GM19468 (cell line): ENCODE measurements around the gene UBL4A.

Experiments
- ATAC-seq: cut with Tn5 transposase; IDR thresholded peaks from one replicate; pipeline ENCODE4 v1.9.1; 2021; ENCODE audit warnings: mild to moderate bottlenecking, moderate library complexity, moderate number of reproducible peaks; ENCODE audit not compliant: unreplicated experiment; ENCODE audit errors: extremely low read depth

The UBL4A gene

DNA sequence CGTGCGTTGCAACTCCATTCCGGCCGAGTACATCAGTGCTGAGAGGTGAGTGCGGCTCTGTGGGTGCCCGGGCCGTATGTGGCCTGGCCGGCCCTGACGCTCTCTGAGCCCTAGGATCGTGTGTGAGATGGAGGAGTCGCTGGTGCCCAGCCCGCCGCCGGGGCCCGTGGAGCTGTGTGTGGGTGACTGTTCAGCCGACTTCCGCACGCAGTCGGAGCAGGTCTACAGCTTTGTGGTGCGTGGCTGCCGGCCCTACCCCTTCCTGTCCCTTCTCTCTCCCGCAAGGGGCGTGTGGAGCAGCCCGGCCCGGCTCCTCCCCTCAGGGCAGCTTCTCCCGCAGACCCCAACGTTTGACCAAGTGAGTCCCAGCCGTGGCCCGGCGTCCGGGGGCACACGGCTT is 20.4 kb downstream of the UBL4A start:
- ATAC-seq: no peak

DNA sequence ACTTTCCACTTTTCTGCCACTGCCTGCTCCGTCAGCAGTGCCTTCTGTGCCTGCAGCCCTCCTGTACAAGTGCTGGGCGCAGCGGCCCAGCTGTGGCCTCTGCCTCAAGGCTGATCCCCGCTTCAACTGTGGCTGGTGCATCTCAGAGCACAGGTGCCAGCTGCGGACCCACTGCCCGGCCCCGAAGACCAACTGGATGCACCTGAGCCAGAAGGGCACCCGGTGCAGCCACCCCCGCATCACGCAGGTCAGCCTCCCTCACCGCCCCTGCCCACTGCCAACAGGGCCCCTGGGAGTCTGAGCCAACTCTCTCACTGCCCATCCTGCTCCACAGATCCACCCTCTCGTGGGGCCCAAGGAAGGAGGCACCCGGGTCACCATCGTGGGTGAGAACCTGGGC is 20.8 kb downstream of the UBL4A start:
- no peak for ATAC-seq

DNA sequence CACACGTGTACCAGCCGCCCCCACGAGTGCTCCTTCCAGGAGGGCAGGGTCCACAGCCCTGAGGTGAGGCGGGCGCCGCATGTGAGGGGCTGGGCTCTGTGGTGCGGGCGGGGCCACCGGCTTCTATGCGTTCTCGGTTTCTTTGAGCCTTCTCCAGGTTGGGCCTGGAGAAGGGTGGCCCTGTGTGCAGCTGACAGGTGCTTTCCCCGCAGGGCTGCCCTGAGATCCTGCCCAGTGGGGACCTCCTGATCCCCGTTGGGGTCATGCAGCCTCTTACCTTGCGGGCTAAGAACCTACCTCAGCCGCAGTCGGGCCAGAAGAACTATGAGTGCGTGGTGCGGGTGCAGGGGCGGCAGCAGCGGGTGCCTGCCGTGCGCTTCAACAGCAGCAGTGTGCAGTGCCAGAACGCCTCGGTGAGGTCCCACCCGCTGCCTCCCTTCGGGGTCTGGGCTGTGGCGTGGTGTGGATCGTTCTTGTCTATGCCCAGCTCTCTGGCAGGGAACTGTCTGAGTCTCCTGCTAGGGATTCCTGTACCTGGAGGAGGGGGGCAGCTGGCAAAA is 21.5 kb downstream of the UBL4A start:
- no peak for ATAC-seq

DNA sequence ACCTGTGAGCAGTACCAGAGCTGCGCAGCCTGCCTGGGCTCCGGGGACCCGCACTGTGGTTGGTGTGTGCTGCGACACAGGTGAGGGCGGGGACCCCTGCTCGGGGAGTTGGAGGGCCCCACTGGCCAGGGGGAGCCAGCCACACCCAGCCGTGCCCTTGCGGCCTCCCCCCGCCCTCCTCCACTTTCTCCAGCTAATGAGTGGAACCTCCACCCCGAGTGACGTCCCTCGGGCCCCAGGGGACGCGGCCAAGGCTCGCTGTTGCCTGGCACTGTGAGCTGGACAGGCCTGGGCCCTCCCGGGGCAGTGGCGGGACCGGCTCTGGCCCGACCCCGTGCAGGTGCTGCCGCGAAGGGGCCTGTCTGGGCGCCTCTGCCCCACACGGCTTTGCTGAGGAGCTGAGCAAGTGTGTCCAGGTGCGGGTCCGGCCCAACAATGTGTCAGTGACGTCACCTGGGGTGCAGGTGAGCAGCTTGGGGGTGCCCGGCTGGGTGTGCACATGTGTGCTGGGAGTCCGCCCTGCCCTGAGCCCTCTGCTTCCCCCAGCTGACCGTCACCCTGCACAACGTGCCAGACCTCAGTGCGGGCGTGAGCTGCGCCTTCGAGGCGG is 22.7 kb downstream of the UBL4A start:
- no peak for ATAC-seq

DNA sequence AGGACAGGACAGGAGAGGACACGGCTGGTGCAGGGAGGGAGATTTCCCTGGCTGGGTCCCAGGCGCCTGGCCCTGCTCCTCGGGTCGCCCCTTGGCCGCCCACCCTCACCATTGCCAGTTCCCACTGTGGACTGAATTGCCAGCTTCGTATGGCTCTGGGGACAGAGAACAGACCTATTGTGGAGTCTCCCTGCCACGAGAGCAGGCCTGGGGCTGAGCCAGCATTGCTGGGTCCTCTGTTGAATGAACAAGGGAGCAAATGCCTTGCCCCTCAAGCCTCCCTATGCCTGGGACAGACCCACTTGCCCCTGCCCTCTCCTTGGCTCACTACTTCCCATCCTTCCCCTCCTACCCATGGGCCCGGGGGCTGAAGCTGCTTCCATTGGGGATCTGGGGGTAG is 24.0 kb downstream of the UBL4A start:
- ATAC-seq: no peak

DNA sequence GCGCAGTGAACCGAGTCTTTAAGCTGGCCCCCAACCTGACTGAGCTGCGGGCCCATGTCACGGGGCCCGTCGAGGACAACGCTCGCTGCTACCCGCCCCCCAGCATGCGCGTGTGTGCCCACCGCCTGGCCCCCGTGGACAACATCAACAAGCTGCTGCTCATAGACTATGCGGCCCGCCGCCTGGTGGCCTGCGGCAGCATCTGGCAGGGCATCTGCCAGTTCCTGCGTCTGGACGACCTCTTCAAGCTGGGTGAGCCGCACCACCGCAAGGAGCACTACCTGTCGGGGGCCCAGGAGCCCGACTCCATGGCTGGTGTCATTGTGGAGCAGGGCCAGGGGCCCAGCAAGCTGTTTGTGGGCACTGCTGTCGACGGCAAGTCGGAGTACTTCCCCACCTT is 26.1 kb downstream of the UBL4A start:
- no peak for ATAC-seq

DNA sequence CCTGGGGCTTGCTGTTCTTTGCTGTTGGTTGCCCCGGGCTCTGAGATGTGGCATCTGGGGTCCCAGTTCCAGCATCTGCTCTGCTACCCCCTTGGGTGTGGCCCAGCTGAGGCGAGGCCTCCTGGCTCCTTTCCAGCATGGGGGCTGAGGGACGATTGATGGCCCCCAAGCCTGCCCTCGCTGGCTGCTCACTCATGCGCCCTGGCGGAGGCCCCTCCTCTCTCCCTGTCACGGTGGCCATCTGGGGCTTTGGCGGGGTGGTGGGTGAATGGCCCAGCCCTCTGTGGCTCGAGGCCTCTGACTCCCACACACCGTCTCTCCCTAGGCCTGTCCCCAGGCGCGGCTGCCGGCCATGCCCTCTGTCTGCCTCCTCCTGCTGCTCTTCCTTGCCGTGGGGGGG is 26.6 kb downstream of the UBL4A start:
- ATAC-seq: no peak

DNA sequence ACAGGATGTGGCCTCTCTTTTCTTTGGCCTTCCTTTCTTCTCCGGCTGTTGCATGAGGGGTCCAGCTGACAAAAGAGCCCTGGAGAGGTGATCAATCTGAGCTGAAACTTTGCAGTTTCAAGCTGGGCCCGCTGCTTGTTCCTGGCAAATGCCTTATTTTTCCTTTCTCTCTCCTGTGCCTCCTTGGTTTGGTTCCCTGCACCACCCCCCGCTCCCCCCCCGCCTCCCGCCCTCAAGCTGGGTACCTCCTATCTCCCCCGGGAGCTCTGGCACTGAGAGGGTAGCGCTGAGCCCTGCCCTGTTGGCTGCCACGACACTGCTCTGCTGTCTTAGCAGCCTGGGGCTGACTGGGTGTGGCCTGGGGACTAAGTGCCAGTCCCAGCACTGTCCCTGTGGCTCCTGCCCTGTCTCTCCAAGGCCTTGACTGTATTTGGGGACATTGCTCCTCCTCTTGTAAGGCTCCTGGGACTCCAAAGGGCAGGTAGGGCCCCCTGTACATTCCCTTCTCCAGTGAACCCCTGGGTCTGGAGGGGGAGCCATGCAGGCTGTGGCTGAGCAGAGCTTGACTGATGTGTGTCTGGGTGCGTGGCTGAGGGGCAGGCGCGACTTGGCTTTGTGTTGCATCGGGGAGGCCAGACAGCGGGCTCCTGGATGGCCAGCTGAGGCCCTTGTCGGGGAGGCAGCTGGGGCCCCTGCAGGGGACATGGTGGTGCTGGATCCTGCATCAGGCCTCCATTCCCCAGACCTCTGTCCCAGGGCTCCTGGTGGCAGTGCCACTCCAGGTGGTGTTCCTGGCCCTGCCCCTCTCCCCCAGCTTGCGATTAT is 27.2 kb downstream of the UBL4A start:
- no peak for ATAC-seq

DNA sequence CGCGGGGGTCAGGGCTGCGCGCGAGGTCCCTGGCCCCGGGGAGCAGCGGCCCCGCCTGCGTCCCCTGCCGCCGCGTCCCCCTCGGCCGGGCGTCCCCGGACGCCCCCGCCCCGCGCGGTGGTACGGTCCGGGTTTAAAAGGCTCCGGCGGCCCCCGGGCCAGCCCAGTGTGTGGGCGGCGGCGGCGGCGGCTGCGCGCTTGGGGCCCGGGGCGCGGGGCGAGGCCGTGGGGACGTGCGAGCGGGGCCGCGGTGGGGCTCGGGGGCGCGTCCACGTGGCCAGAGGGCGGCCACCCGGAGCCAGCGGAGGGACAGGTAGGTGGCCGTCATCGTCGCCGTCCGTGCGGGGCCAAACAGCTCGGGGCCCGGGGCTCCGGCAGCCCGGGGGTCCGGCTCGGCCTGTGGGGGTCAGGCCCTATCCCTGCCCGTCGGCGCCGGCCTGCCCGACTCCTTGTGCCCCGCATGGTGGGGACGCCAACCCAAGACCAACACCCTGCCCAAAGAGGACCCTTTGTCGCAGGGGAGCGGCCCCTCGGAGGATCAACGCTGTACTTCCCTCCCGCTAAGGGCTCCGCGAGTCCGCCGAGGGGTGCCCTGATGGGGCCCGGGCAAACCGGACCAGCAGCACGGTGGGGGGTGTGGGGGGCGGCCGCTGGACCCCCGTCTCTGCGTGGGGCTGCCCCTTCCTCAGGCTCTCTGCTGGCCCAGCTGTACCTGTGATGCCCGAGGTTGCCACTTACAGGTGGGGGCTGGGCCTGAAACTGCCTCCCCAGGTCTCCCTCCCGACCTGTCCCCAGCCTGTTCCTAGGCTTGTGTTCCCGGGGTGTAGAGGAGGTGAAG is 28.1 kb downstream of the UBL4A start, which contains the start of gene PLXNA3:
Gene PLXNA3 (plus strand): TSS at position 166 of the 838 bp plus-strand sequence. CDS start 1,903 bp downstream, outside the sequence.
- ATAC-seq: no peak

DNA sequence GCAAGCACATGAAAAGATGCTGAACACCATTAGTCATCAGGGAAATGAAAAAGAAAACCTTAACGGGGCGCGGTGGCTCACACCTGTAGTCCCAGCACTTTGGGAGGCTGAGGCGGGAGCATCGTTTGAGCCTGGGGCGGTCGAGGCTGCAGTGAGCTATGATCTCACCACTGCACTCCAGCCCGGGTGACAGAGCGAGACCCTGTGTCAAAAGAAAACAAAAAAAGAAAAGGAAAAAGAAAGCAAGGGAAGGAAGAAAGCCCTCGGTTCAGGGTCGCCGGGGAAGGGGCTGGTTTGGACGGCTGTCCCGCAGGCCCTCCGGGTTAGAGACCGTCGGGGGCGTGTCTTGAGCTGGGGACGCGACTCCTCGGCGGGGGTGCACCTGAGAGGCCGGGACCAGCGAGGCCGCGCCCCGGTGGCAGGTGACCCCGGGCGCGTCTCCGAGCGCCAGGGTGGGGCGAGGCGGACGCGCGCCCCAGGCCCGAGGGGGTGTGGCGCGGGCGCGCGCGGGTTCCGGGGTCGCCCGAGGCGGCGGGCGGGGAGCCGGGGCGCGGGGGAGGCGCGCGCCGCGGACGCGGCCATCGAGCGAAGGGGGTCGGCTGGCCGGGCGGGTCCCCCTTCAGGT is 28.8 kb downstream of the UBL4A start:
- no peak for ATAC-seq

DNA sequence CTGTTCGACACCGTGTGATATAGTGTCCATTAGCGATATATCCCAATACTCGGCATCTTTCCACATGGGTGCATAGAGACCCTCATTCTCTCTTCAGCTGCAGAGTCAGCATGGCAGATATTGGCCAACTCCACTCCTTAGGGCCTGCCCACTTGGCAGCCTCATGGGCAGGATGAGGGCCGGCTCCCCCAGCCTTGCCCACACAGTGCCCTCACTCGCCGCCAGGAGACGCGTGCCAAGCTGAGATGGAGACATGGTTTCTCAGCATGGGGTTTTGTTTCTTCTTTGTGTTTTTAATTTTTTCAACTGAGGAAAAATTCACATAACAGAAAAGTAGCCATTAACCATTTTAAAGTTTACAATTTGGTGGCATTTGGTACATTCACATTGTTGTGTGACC is 33.6 kb downstream of the UBL4A start:
- no peak for ATAC-seq

DNA sequence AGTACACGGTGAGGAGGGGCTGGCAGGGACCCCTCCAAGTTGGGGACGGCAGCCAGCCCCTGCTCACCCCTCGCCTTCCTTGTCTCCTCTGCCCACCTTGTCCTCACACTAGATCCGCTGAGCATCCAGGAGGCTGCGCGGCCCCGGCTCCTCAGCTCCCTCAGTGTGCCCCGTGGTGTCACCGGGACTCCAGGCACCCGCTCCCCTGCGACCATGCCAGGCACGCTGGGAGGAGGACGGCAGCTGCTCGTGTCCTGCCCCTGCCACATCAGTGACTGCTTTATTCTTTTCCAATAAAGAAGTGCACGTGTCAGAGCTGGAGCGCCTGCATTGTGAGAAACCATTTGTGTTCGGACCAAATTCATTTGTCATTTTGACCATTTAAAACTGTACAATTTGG is 36.1 kb downstream of the UBL4A start:
- ATAC-seq: no peak

DNA sequence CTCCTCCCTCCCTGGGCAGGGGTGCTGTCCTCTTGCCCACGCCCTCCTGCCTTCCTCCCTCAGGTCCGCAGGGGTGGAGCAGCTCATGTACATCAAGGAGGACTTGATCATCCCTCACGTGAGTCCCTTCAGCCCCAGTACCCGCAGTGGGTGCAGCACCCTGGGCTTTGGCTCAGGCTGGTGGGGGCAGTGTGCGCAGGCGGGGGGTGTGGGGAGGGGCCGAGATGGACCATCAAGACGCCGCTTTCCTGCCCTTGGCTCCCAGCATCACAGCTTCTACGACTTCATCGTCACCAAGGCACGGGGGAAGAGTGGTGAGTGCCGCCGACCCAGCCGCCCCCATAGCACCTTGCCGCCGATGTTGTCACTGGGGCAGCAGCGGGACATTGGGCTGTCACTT is 36.8 kb downstream of the UBL4A start:
- ATAC-seq: no peak

DNA sequence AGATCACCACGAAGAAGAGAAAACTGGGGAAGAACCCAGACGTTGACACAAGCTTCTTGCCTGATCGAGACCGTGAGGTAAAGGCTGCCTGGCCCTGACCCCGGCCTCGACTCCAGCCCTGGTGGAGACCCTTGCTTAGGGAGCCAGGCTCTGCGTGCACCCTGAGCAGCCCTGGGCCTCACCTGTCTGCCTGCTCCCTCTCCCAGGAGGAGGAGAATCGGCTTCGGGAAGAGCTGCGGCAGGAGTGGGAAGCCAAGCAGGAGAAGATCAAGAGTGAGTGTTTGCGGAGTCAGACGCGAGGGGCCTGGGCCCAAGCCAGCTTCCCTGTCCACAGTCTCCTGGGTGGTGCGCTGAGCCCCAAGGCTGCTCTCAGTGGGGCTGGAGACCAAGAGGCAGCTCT is 37.9 kb downstream of the UBL4A start:
- ATAC-seq: no peak

DNA sequence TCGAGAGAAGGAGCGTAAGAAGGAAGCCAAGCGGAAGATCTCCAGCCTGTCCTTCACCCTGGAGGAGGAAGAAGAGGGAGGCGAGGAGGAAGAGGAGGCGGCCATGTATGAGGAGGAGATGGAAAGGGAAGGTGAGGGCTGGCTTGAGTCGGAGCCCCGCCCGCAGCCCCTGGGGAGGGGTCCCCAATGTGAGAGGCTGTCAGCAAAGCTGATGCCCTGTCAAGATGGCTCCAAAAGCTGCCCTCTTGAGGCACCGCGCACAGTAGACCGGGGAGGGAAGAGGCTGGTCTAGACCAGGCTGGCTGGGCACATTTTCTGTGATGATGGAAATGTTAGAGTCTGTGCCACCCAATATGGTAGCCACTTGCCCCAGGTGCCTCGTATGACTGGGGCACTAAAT is 40.0 kb downstream of the UBL4A start:
- no peak for ATAC-seq

DNA sequence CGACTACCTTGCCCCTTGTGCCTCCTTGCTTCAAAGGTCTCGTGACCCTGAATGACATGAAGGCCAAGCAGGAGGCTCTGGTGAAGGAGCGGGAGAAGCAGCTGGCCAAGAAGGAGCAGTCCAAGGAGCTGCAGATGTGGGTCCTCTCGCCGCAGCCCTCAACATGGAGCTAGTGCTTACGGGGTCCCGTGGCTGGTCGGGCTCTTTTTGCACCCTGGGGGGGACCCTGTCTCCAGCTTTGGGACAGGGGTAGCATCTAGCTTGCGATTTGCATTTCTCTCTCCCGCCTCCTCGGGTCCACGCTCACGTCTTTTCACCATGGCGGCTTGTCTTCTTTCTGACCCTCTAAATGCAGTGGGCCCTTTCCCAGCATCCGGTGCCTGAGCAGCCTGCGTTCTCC is 40.6 kb downstream of the UBL4A start:
- ATAC-seq: no peak

DNA sequence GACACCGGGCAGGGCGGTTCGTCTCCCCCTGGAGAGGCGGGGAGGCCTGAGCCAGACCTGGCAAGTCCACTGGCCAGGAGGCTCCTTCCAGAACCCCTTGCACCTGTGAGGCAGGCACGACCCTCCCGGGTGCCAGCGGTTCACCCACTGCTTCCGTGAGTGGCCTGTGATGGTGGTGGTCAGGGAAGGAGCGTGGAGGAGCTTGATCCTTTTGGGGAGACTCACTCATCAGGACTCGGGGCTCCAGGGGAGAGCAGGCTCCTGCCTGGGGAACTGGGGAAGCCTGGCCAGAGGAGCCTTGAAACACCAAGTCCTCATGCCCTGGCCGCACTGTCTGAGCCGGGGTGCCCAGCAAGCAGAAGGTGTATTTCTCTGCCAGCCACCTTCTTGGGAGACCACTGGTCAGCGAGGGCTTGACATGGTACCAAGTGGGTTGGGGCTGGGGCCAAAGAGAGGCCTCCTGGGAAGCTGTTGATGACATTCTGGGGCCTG is 41.6 kb downstream of the UBL4A start:
- ATAC-seq: no peak

DNA sequence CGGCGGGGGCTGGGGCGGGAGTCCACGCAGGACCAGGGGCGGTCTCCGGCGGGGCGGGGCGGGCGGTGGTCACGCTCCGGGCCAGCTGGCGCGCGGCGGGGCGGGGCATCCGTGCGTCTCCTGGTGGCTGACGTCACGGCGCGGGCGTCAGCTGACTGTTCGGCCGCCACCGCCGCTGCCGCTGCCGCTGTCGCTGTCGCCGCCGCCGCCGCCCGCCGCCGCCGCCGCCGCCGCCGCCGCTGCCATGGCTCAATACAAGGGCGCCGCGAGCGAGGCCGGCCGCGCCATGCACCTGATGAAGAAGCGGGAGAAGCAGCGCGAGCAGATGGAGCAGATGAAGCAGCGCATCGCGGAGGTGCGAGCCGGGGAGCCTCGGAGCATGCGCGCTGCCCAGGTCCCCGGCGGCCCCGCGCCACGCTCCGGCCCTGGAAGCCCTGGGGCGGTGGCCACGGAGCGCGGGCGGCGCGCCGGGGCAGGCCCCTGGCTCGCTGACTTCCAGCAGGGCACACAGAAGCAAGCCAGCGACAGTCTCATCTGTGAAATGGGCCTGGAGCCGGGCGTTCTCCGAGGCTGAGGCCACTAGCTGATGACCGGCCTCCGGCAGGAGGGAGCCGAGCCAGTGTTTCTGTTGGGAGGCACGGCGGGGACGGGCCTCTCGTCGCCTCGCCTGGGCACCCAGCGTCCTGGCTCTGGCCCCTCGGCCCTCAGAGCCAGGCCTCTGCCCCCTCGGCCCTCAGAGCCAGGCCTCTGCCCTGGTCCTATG is 42.2 kb downstream of the UBL4A start, which contains the start of gene FAM50A:
Gene FAM50A (plus strand): TSS at position 150 of the 763 bp plus-strand sequence. CDS start 95 bp downstream, at position 245.
- ATAC-seq: peak; percentile 13

DNA sequence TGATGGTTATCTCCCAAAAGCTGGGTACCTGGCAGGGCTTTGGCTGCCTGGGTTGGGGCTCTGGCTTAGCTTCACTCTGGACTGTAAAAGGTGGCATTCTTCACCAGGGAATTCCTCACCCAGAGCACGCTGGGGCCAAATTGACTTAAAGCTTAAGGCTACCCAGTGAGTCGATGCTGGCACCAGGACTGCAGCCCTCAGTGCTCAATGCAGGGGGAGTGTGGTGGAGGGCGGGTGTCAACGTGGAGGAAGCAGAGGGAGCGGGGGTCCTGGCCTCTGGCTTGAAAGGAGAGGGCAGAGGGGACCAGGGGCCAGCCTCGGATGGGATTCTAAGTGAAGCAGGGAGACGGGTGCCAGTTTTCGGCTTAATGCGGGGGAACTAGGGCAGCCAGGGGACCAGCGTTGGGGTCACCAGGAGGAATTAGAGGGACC is 42.9 kb downstream of the UBL4A start:
- no peak for ATAC-seq
